LoVo (cell line): ENCODE measurements around the gene GABBR2.

Experiments used
- DNase-seq: peaks from one replicate; pipeline ENCODE4 v3.0.0-alpha.2; 2016; ENCODE audit warnings: low spot score

Gene GABBR2

DNA sequence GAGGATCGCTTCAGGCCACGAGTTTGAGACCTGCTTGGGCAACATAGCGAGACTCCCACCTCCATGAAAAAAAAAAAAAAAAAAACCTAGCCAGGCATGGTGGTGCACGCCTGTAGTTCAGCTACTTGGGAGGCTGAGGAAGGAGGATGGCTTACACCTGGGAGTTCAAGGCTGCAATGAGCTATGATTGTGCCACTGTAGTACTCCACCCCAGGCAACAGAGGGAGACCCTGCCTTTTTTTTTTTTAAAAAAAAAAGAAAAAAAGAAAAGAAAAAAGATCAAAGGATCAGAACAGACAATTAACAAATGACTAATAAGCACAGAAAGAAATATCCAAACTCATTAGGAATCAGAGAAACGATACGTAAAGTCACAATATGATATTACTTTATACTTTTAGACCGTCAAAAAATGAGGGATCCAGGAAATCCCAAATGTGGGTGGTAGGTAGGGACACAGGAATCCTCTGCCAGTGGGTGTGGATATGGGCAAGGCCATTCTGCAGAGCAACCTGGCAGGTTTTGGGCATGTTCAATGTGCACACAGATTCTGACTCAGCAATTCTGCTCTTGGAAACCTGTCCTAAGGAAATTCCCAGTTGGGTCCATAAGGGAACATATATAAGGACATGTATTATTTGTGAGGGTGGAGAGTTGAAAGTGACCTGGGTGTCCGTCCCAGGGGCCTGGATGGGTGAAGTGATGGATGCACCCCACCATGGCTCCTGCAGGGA is 308.6 kb downstream of the GABBR2 start:
- no peak for DNase-seq

DNA sequence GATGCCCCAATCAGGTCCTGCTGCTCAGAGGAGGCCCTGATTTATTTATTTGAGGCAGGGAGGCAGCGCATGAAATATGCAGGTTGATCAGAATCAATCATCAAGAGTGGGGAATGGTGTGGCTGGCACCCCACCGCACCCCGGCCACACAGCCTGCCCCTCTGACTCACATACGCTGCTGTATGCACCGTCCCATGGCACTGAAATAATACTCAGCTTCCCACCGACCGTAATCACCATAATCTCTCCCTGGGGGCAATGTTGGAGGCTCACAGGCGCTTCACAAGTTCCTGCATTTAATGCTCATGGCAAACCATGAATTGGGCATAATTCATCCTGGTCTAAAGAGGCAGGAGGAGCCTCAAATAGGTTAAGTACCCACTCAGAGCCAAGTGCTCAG is 312.1 kb downstream of the GABBR2 start:
- no peak for DNase-seq

DNA sequence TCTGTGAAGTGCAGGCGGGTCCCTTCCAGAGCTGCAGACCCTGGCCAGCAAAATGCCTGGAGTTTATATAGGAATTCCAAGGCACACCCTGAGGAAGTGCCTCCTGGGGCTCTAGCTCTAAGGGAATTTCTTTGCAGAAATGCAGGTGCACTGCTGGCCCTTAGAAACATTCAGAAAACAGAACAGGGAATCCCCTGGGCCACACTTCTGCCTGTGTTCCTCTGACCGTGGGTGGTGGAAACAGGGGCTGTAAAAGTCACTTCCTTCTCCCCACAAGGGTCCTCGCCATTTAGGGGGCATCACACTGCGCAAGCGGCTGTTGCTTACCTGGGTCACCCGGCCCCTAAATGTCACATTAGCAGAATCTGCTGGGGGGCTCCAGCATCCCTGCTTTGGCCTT is 312.5 kb downstream of the GABBR2 start:
- no peak for DNase-seq

DNA sequence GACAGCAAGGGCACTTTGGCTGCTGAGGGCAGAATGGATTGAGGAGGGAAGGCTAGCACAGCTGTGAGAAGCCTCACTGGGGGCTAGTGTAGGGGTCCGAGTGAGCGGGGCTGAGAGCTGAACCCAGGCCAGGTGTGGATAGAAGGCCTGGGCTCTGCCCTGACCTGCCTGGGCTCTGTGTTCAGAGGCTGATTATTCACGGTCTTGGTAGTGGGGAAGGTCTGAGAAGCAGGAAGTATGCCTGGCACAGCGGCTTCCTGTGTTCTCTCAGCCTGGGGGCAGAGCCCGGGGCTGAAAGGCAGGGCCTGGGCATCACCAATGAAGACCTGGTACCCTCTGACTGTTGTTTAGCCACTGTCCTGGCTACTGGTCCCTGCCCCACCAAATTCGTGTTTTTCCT is 316.9 kb downstream of the GABBR2 start:
- no peak for DNase-seq

DNA sequence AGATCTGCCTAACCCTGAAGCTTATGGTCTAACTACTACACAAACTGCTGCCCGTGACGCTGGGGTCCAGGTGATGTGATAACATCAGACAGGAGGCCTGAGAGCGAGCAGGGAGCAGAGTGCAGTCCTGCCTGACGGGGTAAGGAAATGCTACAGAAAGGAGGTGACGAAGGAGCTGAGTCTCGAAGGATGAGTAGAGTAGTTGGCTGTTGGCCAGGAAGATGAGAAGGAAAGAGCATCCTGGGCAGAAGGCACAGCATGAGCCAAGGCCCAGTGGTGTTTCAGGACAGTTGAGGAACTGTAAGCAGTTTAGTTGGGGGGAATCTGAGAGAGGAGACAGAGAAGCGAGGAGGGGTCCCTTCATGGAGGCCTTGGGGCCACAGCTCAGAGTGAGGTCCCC is 317.3 kb downstream of the GABBR2 start:
- no peak for DNase-seq

DNA sequence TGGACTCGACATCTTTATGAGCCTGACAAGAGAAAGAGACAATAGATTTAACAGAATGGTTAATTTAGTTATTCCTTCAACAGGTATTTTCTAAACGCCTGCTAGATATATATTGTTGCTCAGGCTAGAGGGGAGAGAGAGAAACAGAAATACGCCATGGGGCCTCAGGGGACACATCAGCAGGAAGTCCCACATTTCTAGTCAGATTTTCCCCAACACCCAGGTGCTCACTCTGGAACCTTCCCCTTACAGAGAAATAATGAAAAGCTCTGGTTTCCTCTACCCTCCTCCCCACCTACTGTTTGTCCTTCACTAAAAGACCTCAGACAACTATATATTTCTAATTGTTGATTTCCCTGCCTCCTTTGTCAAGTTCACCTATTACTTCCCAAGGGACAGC is 323.0 kb downstream of the GABBR2 start:
- no peak for DNase-seq

DNA sequence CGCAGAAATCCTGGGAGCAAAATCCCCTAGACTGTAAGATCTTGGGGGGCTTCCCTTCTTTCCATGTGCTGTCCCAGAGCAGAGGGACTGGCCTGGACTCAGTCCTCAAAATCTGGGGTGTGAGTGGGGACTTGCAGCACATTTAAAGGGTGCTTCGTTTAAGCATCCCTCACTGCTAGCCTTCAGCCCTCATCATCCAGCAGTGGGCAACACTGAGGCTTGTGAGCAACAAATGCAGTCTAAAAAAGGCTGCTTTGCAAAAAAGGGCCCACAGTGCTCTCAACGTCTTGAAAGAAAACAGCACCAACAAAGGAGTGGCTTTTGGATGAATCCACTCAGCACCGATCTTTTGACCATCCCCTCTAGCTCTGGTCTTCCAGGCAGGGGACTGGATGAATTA is 325.0 kb downstream of the GABBR2 start:
- DNase-seq = no peak

DNA sequence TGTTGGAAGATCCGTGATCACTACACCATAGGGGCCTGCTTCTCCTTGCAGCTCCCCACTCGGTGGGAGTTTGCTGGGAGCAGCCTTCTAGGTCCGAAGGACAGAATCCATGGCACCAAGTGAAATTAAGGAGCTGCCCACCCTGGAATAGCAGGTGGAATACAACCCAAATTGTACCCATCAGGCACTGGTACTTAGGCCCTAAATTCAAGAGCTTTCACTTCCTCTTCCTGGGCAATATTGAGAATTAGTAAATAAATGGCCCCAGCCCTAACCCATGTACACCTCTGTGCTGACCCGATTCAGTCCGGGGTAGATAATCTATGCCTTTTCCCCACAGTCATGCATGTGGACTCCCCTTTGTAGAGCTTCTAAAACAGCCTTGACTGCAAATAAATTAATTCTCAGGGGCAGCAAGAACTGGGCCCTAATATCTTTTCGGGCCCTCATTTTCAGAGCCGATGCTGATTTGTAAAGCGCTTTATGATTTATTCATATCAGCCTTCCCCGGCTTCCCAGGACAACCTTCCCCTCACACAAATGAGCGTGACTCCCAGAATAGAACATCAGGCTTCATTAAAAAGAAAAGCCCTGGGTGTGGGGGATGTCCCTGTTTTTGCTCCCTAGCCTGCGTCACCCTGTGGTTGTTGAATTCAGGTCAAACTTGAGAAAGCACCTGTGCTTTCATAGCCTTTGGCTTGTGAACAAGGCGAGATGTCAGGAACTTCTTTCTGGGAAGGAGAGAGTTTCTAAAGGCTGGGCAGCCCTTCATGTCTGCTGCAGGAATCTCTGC is 327.2 kb downstream of the GABBR2 start:
- DNase-seq = no peak

DNA sequence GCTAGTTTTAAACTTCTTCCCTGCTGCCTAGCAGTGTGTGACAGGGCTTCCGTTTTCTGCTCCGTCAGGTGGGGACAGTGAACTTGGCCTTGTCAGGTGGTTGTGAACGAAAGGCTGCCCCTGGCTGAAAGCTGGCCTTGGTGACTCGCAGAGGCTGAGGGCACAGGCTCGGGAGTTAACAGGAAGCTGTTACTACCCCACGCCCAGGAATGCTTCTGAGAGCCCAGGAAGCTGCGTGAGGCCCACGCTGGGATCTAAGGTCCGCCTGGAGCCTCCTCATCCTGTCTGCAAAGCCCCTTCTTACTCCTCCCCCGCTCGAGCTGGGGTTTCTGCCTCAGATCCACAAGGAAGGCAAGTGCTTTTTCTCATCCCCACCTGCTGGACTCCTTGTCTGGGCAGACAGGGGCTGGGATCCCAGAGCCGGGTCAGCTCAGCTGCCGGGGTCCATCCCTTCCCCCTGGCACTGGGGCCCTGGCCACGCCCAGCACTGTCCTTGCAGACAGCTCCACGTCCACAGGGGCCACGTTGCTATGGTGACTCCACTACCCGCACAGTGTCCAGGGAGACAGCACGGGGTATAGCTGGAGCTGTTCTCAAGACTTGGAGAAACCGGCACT is 328.6 kb downstream of the GABBR2 start:
- DNase-seq = peak; percentile 20

DNA sequence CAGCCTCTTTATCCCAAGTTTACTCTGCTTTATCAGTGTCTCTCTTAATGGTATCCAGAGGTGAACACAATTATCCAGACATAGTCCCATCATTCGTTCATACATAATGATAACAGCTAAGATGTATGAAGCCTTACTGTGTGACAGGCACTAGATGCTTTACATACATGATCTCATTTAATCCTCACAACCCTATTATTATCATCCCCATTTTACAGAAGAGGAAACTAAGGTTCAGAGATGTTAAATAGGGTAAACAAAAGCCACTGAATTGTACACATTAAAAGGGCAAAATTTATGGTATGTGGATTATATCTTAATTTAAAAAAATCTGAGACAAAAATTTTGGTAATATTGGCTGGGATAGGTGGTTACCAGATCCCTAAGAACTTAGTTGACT is 329.2 kb downstream of the GABBR2 start:
- no peak for DNase-seq

DNA sequence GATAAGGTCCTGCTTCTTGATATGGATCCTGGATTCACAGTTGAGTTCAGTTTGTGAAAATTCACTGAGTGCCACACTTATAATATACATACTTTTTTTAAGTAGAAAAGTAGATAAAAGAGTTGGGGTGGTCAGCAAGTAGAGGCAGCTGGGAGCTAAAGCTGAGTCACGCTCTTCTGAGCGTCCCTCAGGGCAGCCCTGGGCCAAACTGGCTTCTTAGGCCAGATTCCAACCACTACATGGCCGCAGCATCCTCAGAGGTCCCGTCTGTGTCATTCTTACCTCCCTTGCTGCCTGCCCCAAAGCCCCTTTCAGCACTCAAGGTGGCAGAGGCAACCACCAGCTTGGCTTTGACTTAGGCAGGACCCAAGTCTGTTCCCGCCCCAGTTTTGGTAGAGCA is 329.9 kb downstream of the GABBR2 start:
- no peak for DNase-seq

DNA sequence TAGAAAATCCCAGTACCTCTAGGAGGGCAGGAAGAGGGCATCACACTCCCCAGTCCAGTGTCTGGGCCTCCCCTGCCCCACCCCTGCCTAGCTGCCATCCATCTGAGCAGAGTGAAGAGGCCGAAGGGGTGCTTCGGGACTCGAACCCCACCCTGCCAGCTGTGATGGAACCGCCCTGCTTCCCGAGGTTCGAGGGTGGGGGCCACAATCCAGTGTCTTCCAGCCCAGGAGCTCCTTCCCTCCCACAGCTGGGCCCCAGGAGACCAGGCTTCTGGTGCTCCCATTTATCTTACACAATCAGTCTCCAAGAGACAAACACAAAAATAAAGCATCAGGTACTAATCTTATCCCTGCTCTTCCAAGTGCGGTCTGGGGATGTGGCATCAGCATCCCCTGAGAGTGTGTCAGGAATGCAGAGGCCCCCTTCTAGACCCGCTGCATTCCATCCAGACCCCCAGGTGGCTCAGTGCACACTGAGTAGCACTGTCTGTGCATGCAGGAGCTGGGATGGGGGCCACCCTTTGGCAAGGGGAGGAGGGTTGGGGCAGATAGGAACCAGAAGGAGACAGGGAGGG is 330.4 kb downstream of the GABBR2 start:
- DNase-seq = no peak

DNA sequence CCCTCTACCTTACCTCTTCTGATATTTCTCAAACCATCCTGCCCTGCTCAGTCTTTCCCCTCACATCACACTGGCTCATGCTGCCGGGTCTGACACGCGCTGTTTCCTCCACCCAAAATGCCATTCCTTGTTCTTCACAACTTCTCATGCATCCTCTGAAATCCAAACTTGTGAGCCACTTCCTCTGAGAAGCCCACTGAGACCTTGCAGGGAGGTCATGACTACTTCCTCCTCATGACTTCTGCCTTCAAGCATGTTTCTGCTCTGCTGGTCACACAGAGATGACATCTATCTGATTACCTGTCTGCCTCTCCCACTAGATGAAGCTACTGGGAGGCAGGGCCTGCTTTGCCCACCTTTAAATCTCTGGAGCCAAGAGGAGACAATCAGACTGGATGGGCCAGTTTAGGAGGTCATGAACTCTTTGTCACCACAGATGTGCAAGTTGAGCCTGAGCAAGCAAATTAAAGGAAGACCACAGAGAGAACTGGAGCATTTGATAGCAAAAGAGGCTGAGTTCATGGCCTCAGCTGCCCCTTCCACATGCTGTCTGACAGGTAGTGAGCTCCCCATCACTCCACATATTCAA is 333.5 kb downstream of the GABBR2 start:
- DNase-seq = no peak

DNA sequence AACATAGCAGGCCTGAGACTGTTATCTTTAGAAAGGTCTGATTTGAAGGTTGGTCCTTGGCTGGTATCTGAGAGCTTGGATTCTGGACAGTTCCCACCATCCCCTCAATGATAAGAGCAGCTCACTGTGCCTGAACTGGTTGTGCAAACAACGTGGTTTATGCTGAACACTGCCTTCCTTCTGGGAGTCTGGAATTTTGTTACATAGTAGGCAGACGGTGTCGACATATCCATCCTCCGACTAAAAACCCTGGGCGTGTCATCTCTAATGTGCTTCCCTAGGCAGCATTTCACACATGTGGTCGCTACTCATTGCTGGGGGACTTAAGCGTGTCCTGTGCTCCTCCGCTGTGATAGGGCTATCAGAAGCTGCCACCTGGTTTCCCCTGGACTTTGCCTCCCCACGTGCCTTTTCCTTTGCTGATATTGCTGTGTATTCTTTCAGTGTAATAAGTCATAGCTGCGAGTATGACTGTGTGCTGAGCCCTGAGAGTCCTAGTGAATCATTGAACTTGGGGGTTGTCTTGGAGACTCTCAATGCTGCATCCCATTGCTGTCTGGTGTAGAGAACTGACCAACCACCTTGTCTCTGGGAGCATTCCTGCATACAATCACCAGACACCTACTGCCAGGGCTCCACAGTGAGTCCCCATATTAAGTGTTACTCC is 334.2 kb downstream of the GABBR2 start:
- peak; percentile 2 for DNase-seq

DNA sequence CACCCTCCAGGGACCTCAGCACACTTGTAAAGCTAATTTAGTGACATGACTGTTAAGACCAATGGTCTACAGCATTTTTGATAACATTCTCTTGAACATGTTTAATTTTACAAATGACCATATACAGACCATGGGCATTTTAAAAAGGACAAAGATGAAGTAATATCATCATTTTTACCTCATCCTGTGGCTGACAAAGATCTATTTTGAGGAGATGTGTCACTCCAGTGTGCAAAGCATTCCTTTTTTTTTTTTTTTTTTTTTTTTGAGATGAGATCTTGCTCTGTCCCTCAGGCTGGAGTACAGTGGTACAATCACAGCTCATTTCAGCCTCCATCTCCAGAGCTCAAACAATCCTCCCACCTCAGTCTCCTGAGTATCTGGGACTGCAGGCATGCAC is 335.1 kb downstream of the GABBR2 start:
- DNase-seq = no peak

DNA sequence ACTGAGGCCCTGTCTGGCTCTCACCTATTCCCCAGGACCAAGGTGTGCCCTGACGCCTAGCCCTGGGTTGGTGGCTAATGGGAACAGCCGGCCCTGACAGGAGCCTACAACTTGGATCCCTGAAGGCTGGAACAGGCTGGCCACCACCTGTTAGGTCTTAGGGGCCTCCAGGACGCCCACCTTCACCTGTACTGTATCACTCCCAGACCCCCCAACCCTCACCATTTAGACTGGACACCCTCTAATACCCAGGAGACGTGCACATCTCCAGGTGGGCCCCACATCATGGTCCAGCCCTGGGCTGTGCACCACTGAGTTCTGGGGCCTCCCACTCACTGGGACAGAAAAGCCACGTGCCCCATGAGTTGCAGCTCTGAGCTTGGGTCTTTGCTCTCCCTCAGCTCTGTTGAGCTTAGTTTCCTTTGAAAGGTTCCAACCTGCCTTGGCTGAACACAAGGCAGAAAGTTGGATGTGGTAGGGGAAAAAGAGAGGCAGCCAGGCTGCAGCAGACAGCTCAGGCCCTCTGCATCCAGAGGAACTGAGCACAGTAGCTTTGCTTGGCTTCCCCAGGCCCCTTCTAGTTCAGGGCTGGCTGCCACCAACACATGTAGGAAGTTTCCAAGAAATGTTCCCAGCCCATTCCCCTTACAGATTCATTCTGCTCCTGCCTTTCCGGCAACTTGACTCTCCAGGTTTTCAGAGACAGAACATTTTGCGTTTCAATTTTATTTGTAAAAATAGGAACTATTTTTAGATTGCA is 336.5 kb downstream of the GABBR2 start:
- no peak for DNase-seq

DNA sequence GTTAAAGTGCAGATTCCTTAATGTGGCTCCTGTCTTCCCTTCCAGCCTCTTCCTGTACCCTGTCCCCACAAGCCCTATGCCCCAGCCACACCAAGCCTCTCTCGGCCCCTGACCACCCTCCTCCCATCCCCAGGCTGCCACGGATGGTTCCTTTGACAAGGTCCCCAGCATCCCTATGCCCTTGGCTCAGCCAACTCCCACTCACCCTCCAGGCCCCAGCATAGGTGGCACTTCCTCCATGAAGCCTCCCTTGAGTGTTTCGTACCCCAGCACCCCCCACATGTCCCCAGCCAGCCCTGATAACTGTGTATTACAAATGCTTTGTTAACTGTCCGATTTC is 337.8 kb downstream of the GABBR2 start:
- DNase-seq = no peak

DNA sequence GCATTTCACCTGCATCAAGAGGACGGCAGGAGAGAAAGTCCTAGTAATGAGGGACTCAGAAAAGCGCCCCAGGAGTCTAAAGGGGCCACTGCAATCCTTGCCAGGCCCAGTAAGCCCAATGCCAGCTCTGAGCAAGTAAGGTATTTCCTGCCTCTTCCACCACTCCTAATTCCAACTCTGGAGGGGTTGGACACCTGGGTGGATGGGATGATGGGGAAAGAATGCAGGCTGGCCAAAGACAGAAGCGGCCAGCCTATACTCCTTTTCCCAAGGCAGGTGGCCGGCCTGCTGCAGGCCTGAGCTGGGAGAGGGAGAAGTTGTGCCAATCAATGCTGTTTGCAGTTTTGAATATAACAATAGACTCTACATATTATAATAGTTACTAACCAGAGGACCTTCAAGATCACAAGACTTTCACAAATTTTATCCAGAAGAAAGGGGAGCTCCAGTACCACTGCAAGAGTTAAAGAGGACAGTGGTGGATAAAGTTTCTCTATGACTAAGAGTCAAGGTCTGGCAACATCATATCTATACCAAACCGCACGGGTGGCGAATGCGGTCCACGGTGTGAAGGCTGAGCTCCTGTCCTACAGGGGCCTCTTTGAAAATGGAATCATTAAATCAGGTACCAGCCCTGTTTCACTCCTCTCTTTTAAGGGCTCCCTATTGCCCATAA is 338.3 kb downstream of the GABBR2 start:
- DNase-seq = no peak

DNA sequence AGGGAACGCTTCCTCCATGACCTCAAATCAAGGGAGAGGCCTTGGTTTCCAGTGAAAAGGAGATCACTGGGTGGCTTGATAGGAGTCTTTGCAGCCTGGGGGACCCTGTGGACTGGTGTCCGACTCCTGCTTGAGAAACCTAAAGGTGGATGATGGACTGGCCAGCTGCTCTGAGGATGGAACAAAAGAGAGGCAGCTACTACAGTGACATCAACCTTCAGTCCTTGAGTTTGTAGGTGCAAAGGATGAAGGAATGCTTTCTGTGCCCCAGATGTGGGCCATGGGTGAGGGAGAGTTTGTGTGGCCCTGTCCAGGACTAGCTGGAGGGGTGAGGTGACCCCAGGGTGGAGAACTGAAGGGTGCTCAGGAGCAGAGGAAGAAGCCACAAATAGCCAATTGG is 338.8 kb downstream of the GABBR2 start:
- no peak for DNase-seq

DNA sequence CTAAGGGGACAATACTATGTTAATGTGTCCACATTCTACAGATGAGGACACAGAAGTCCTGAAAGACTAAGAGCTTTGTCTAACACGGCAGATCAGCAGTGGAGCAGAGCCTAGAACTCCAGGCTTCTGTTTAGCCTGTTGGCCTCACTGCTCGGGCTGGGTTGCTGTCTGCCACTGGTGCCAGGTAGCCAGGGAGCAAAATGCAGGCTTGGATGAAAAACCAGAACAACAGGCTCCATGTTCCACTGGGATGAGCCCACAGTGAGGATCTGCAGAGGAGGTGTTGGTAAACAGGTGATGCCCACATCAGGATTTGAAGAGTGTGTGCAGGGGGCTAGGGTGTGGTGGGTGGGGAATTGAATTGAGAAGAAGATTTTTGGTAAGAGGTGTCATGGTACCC is 339.3 kb downstream of the GABBR2 start:
- DNase-seq = no peak

DNA sequence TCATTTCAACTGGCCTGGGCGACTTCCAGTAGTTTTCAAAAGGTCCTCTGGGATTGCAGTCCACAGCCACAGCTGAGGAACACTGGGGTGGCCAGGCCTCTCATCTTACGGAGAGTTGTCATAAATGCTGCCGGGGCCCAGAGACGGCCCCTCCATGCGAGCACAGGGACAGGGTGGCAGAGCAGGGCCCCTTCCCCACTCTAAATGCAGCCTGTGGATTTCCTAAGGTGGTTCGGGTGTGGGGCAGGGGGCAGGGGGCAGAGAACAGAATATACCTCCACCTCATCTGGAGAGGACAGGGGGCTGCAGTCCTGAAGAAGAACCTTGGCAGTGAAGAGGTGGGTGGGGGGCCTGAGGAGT is 339.7 kb downstream of the GABBR2 start:
- DNase-seq = no peak
